NCI-H2029 treated with DMSO at 0.1 percent for 48 hours (cell line): Measurements from ENCODE around the gene IRF2.
"Not testable (repeated sequence)": the region's sequence is repeated elsewhere in the genome, so short reads cannot be mapped to it uniquely, and the experiment has no call there.

ENCODE experiments used
- DNase-seq: peaks from one replicate; lab custom pipeline; 2025; lab: John Stamatoyannopoulos, UW

The IRF2 gene

GRCh38 chr4:184346682-184347081, 127.7 kb downstream of the IRF2 start:
- DNase-seq = no peak

GRCh38 chr4:184346273-184346672, 128.1 kb downstream of the IRF2 start:
- not testable (repeated sequence) for DNase-seq

GRCh38 chr4:184345573-184345922, 128.8 kb downstream of the IRF2 start:
- DNase-seq = no peak

- DNase-seq = no peak
Observed at GRCh38 chr4:184344899-184345572, 129.3 kb downstream of the IRF2 start.

- DNase-seq = no peak
Observed at GRCh38 chr4:184344435-184344834, 129.9 kb downstream of the IRF2 start.

- DNase-seq = peak; percentile 43
Observed at GRCh38 chr4:184343502-184344177, 130.7 kb downstream of the IRF2 start.

GRCh38 chr4:184342857-184343237, 131.5 kb downstream of the IRF2 start:
- DNase-seq = not testable (repeated sequence)

GRCh38 chr4:184342167-184342856, 132.0 kb downstream of the IRF2 start:
- DNase-seq = no peak

- DNase-seq = not testable (repeated sequence)
Observed at GRCh38 chr4:184339398-184340193, 134.8 kb downstream of the IRF2 start.

- DNase-seq = no peak
Observed at GRCh38 chr4:184337907-184338306, 136.4 kb downstream of the IRF2 start.
